ENCODE data around the gene BORCS6. TPM values are rescaled to one million over a fixed set of nuclear protein-coding genes. Genes with fewer than 3 reads are reported as not detected.

The BORCS6 gene
- total and polyA plus RNA-seq, 2 experiments from 2014 or later: 1.8 to 7.1 TPM

GRCh38 chr17:8158267-8159031 lies 31.5 kb downstream of the BORCS6 start:
- Histone ChIP-seq H3K36me3 (ENCODE audit: insufficient read depth) (peaks cover 5% of the 10 kb centered on the region; the same call in 1 of the 2 replicates), H3F3A (replicated peaks; ENCODE audit: low read depth) (peaks cover 27% of the 10 kb centered on the region; the same call in 1 of the 2 replicates), H4K20me1 (replicated peaks; ENCODE audit: insufficient read depth) (peaks cover 5% of the 10 kb centered on the region), H2AFZ (no peak overlapping the region), H3K4me1 (ENCODE audit: insufficient read depth) (peaks cover 30% of the 10 kb centered on the region), H3K27me3 (ENCODE audit: insufficient read depth) (no peaks in the 10 kb centered on the region), H3K4me3 (no peak overlapping the region), H3K79me2 (replicated peaks; ENCODE audit: insufficient read depth) (peaks cover 14% of the 10 kb centered on the region; the same call in 1 of the 2 replicates), H3K27ac (ENCODE audit: low read depth) (no peak overlapping the region), H3K9me2 (ENCODE audit: insufficient read depth) (no peaks in the 10 kb centered on the region), H3K4me2 (no peak overlapping the region)
- Mint-ChIP-seq H3K27ac (peak overlapping the region; percentile 68), H3K9me3 (no peaks in the 10 kb centered on the region; the same call in 2 of the 3 replicates), H3K36me3 (ENCODE audit: low read depth) (peaks cover 26% of the 10 kb centered on the region), H3K27me3 (ENCODE audit: insufficient read depth, low read depth, poor library complexity) (peaks cover 31% of the 10 kb centered on the region), H3K4me3 (peak overlapping the region; percentile 32; the same call in 2 of the 3 replicates), H3K4me1 (peaks cover 31% of the 10 kb centered on the region)
- ATAC-seq (peak; percentile 6), DNase-seq (ENCODE audit: low spot score) (peak; percentile 96)
- no peak for TF ChIP-seq ZNF462 (CRISPR knock-in tag; IDR thresholded peaks at IDR 0.05)
- TF ChIP-seq CREB1 (CRISPR knock-in tag; IDR thresholded peaks at IDR 0.05; ENCODE audit: low read depth): 0 out of 2 replicates have a peak, but pooled peaks have one; percentile 37
- TF ChIP-seq CTCF (conservative IDR thresholded peaks at IDR 0.05; ENCODE audit: low read depth in 2 of 2): peak; percentile 83

Measured in GM23338 (cell line).